HG03103 (cell line): ENCODE results near the gene SGTA.

Experiments used
- ATAC-seq: cut with Tn5 transposase; IDR thresholded peaks from one replicate; pipeline ENCODE4 v1.9.1; 2021; ENCODE audit warnings: low read depth; ENCODE audit not compliant: unreplicated experiment

The SGTA gene

DNA sequence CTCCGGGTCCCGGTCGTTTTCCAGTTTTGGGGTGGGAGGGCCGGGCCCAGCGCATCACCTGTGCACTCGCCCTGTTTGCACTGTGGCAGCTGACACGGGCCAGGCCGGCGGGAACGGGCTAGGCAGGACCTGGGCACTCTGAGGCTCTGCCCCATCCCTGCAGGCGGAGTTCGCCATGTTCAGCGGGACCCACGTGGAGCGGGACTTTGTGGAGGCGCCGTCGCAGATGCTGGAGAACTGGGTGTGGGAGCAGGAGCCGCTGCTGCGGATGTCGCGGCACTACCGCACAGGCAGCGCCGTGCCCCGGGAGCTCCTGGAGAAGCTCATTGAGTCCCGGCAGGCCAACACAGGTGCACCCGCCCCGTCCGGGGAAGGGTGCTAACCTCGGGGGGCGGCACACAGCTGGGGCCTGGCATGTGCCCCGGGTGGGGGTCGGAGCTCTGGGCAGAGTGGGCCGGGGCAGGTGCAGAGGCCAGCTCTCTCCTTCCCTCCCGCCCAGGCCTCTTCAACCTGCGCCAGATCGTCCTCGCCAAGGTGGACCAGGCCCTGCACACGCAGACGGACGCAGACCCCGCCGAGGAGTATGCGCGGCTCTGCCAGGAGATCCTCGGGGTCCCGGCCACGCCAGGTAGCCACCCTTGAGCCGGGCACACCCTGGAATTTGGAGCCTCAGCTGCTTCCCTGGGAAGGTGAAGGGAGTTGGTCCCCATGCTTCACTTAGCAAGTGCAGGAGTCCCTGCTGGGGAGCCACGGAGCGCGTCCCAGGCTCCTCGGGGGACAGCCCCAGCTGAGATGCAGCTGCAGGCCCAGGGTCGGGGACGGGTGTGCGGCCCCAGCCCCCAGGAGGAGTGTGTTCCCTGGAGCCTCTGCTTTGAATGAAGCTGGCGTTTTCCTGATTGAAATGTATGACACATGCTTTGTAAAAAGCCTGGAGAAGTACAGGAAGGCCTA is 27.3 kb upstream of the SGTA start:
- ATAC-seq, result no peak

DNA sequence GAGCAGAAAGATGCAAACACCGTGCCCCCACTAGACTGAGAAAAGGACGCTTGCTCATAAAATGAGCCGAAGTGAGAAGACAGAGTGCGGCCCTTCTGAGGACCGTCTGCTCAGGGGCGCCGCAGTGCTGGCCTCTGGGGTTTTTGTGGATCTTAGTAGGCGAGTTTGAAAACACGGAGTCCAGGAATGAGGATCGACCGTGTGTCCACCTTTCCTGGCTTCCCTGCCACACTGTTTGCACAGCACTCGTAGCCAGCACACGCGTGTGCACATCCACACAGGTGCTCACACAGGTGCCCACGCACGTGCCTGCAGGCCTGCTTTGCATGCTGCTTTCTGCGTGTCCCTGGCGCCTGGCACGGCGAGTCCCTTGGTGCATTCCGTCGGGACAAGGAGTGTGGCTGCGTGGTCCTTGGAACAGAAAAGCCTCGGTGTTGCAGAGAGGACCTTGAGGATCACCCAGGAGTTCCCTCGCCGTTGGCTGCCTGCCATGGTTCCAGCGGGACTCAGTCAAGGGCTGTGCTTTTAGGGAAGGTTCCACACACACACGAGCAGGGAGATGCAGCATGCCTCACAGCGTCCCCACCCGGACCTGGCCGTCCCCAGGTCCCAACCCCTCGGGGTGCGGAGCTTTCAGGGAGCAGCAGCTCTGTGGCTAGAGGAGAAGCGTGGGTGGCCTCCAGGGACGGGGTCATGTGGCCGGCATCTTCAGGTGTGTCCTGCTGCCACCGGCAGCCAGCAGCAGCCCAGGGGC is 26.5 kb upstream of the SGTA start:
- ATAC-seq, result no peak

DNA sequence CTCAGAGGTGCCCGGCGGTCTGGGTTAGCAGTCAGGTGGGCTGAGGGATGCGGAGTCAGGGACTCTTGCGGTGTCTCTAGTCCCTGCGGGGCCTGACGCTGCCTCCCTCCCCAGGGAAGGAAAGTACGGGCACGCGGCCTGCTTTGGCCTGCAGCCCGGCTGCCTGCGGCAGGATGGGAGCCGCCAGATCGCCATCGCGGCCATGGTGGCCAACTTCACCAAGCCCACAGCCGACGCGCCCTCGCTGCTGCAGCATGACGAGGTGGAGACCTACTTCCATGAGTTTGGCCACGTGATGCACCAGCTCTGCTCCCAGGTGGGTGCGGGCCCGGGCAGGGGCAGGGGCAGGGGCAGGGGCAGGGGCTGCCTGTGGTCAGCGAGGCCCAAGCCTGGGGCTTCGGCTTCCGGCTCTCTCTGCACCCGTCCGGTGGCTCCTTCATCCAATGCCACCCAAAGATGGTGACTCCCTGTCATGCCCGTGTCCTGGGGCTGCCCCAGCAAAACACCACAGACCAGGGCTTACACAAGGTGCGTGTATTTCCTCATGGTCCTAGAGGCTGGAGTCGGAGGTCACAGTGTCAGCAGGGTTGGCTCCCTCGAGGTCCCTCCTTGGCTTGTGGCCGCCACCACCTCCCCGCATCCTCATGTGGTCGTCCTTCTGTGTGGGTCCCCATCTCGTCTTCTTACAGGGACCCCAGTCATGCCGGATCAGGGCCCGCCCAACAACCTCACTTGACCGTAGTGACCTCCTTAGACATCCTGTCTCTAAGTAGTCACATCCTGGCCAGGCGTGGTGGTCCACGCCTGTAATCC is 25.3 kb upstream of the SGTA start:
- no peak for ATAC-seq

DNA sequence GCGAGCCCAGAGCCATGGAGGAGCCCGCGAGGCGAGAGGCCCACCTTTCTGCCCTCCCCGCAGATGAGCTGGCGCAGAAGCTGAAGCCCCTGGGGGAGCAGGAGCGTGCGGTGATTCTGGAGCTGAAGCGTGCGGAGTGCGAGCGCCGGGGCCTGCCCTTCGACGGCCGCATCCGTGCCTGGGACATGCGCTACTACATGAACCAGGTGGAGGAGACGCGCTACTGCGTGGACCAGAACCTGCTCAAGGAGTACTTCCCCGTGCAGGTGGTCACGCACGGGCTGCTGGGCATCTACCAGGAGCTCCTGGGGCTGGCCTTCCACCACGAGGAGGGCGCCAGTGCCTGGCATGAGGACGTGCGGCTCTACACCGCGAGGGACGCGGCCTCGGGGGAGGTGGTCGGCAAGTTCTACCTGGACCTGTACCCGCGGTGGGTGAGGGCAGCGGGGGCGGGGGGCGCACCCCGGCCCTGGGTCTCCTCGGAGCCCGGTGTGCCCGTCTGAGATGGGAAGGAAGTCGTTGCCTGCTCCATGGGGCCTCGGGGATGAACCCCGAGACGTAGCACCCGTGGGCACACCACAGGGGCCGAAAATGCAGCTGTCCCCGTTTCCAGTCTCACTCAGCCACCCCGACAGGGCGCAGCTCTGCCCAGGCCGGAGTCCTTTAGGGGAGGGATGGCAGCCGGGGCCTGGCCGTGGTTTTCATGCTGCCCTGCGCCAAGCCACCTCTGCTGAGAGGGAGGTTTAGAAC is 24.5 kb upstream of the SGTA start:
- ATAC-seq, result no peak

DNA sequence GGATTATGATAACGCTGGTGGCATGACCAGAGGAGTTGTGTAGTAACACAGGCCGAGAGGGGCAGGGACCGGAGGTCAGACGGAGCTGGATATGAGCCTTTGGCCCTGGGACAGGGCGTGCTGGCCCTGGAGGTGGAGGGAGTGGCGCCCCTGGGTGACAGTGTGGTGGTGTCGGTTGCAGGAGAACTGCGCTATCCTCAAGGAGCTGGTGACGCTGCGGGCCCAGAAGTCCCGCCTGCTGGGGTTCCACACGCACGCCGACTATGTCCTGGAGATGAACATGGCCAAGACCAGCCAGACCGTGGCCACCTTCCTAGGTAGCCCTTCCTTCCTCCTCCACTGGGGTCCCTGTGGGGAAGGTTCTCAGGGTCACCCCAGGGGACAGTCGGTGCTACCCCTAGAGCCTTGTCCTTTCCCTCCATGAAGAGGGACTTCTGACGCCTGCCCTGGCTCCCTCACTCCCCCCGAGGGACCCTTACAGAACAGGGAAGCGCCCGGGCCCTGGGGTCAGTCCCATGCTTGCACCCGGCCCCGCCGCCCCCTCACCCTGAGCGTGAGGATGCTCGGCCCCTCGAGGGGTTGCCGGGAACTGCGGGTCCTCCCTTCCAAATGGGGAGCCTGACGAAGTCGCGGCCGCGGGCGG is 23.8 kb upstream of the SGTA start:
- ATAC-seq, result no peak

DNA sequence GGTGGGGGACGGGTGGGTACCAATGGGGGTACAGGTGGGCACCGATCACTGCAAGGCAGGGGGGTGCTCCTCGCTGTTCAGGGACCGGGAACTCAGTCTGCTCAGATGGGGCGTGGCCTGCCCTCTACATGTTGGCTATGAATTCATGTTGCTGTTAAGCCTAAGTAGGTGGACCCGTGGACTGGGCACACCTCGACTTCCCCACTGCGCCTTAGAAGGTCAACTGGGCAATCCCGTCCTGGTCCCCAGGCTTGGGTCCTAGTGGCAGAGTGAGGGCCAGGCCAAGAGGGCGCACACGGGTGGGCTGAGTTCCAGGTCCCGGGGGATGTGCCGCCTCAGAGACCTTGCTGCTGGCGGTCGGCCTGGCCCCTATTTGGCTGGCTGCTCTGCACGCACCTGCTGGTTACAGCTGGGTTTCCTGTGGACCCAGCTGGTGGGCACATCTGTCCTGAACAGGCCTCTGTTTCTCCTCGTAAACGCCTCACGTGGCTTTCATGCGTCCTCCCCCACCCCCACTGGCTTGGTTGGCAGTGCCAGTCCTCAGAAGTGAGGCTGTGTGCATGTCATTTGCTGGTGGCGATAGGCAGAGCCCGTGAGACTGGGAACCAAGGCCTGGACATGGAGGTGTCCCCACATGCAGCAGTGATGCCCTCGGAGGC is 23.0 kb upstream of the SGTA start:
- ATAC-seq, result no peak

DNA sequence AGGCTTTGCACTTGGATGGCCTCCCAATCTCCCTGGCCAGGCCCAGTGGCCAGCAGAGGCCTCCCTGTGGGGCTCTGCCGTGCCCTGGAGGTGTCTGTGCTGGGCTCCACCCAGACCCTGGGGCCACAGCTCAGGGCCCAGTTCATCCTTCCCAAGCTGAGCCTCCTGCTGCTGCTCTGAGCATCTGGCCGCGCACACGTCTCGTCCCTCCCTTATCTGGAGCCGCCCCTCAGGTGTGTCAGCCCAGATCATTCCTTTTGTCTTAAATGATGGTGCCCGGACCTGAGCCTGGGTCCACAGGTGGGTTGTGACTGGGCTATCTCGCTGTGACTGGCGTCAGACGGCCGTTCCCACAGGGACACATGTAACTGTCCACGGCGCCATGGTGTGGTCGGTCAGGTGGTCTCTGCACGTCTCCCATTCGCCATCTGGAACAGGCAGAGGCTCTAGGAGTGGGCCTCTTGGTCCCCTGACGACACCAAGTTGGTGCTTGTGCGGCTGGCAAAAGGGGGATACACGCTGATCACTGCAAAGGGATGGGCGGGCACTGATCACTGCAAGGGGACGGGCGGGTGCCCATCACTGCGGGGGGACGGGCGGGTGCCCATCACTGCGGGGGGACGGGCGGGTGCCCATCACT is 22.3 kb upstream of the SGTA start:
- ATAC-seq, result no peak

DNA sequence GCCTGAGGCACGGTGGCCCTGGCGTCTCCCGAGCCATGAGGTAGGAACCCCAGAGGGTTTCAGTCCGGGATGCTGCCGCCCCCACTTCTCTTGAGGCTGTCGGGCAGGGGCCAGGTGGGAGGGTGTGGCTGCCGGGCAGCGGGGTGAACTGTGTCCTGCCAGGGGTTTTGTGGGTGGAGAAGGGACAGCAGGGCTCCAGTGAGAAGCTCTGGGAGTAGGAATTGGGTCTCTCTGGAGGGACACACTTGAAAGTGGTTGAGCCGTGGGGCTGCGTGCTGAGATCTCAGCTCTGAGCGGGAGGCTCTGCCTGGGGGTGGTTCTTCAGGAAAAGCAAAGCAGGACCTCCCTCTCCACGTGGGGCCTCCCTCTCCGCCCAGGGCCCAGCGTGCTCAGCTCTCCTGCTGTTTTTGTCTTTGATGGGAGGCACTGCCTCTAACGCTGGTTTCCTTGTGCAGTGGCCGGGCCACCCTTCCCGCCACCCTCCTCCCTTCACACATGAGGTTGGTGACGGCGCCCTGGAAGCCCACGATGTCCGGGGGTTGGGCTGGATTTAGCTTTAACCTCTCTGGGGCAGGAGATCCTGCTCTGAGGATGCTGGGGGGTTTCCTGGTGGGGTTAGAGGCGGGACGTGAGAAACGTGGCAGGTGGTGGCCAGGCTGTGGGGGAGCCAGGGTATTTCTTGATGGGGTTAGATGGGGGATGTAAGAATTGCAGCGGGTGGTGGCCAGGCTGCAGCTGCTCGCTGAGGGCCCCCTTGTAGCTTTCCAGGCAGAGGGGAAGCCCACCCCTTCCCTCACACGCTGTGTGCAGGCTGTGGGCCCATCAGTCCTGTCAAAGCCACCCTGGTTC is 21.3 kb upstream of the SGTA start:
- no peak for ATAC-seq

DNA sequence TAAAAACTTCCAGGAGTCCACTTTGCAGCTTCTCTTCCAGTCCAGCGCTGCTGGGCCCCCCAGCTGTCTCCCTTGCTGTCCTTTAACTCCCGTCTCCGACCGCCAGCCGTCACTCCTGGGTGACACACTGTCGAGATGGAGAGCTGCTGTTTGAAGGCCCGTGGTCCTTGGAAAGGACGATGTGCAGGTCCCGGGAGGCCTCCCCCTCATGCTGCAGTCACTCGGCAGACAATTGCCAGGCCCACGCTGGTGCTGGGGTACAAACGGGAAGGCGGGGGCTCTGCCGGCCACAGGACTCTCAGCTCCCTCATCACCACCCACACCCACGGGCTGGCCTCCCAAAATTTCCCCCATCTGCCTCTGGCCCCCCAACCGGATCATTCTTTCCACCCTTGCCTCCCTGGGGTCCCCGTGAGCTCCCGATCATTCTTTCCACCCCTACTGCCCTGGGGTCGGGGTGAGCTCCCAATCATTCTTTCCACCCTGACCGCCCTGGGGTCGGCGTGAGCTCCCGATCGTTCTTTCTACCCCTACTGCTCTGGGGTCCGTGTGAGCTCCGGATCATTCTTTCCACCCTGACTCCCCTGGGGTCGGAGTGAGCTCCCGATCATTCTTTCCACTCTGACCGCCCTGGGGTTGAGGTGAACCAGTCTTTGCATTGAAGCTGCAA is 20.5 kb upstream of the SGTA start:
- no peak for ATAC-seq

DNA sequence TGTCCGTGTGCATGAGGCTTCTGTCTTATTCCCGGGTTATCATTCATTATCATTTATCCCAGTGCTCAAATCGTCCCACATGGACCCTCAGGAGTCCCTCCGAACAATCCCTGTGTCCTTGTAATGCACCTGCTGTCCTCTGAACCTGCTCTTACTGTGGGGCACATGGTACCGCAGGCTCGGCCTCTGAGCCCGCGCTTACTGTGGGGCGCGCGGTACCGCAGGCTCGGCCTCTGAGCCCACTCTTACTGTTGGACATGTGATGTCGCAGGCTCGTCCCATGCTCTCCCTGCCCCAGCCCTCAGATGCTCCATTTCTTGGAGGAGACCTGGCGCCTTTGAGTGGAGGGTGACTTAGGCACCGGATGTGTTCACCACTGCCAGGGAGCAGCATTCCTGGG is 19.8 kb upstream of the SGTA start:
- no peak for ATAC-seq

DNA sequence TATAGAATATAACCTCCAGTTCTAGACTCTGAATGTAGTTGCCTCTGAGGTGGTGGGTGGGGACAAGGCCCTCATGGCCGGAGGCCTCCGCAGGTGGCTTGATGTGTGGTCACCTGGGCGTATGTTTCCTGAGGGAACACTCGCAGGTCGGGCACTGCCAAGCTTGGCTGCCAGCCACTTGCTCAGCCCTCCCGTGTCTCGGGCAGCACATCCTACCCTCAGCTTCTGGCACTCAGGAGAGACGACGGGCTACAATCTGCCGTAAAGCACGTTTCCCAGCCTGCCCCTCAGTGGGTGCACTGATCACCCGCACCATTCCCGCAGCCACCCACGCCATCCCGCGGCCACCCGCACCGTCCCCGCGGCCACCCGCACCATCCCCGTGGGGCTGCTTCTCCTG is 17.4 kb upstream of the SGTA start:
- no peak for ATAC-seq

DNA sequence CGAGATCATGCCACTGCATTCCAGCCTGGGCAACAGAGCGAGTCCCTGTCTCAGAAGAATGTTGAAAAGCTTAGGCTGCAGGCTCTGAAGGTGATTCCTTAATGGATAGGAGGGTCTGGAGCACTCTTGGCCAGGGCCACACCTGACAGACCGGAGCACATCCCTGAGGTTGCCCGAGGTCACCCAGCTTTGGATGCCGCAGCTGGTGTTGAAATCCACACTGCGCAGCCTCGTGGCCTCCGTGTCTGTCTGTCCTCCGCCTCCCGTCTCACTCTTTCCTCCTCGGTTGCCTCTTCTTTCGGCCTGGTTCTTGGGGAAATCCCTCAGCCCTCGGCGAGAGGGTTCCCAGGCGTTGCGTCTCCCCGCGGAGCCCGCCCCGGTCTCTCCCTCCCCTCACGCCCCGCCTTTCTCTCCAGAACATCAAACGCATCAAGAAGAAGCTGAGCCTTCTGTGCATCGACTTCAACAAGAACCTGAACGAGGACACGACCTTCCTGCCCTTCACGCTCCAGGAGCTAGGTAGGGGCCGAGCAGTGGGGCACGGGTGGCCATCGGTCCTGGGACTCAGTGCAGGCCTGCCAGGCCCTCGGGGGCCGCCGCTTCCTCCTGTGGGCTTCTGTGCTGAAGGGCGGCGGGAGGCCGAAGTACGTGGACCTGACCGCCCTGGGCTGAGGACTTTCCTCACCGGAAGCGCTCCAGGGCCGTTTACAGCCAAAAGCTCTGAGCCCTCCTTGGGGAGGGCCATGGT is 16.4 kb upstream of the SGTA start:
- ATAC-seq, result no peak

DNA sequence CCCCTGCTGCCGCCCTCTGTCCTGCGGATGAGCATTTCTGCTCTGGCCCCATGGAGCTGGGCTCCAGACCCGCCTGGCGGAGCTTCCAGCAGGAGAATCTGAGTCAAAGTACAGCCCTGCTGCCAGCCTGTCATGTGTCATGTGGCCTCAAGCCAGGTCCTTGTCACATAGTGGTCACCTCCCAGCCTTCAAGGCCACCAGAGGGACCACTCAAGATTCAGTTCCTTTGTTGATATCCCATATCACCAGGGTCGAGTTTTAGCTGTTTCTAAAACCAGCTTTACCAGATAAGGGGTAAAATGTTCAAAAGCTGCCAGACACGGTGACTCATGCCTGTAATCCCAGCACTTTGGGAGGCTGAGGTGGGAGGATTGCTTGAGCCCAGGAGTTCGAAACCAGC is 15.7 kb upstream of the SGTA start:
- ATAC-seq, result no peak

DNA sequence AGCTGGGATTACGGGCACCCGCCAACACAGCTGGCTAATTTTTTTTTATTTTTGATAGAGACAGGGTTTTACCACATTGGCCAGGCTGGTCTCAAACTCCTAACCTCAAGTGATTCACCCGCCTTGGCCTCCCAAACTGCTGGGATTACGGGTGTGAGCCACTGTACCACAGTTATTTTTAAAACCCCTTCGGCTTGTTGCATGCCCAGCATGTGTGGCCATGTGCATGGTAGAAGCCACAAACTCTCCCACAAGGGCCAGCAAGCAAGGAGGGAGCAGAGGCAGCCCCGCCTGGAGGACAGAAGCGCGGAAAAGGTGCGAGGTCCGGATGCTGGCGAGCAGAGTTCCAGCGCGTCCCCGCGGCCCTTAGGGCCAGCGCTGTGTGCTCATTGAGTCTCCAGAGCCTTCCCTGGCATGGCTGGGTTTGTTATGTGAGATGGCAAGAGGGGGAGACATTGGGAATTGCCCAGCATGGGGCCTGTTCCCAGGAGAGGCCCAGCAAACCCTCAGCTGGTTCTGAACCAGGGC is 15.1 kb upstream of the SGTA start:
- ATAC-seq, result no peak

DNA sequence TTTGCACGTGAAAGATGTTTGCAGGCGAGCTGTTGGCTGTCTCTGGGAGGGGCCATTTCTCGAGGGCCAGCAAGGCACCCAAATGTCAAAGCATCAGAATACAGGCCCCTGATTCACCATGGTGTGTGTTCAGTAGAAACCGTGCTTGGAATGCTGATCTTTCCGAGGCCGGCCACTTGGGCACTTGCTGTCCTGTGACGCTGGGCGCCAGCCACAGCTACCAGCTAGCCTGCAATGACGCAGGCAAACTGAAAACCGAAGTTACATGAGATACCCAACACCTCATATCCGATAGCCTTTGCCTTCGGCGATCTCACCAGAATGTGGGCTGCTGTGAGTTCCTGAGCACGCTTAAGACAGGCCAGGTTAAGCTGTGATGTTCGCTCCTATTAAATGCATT is 14.2 kb upstream of the SGTA start:
- no peak for ATAC-seq

DNA sequence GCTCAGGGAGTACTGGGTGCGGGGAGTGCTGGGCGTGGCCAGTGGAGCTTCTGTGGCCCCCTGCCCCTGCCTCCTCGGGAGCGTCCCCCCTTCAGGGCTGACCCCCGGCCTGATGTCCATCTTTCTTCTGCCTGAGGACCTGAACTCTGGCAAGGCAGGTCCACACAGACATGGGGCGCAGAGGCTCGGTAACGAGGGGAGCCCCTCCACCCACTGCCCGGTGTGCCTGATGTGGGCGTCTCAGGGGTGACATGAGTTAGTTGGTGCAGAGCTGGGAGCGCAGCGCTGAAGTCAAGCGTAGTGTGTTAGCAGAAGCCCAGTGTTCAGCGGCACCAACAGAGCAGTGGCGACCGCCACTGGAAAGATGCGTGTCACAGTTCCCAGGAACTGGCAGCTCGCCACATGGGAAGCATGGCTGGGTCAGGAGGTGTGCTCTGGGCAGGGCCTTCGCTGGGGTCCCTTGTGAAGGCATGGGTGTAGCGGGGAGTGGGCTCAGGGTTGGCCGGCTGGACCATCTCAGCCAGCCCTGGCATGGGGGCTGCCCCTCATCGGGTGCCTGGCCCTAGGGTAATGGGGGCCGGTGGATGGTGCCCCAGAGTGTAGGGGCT is 13.7 kb upstream of the SGTA start:
- no peak for ATAC-seq
